H1 (cell line): ENCODE data around the gene FAM169A. TPM values are rescaled to one million over a fixed set of nuclear protein-coding genes. Genes with fewer than 3 reads are reported as not detected.

Experiments
- BCL11A ChIP-seq, 2 experiments: IDR thresholded peaks; one replicate each; pipeline ENCODE4 v1.6.1; 2011; ENCODE audit warnings: low read depth in 2 of 2, low read length in 2 of 2, mild to moderate bottlenecking in 2 of 2
- CEBPB ChIP-seq: IDR thresholded peaks from 2 replicates; pipeline ENCODE4 v1.6.1; 2012; ENCODE audit warnings: low read depth, low read length
- JUND ChIP-seq: IDR thresholded peaks from 2 replicates; pipeline ENCODE4 v1.6.1; 2011; ENCODE audit warnings: mild to moderate bottlenecking, improper control_type of control experiment, low read length
- KDM4A ChIP-seq: IDR thresholded peaks from one replicate; pipeline ENCODE4 v1.7.1; 2012; ENCODE audit warnings: low read depth, mild to moderate bottlenecking, moderate library complexity, low read length, inconsistent platforms; ENCODE audit not compliant: severe bottlenecking
- NANOG ChIP-seq: IDR thresholded peaks from 2 replicates; pipeline ENCODE4 v1.6.1; 2011; ENCODE audit warnings: low read length, low read depth, mild to moderate bottlenecking, inconsistent platforms; ENCODE audit not compliant: insufficient read depth, poor library complexity, severe bottlenecking
- SRF ChIP-seq: IDR thresholded peaks from 2 replicates; pipeline ENCODE4 v1.6.1; 2011; ENCODE audit warnings: mild to moderate bottlenecking, low read depth, low read length, moderate library complexity
- TAF1 ChIP-seq: IDR thresholded peaks from 2 replicates; pipeline ENCODE4 v1.6.1; 2011; ENCODE audit warnings: mild to moderate bottlenecking, low read depth, low read length
- ZNF274 ChIP-seq: IDR thresholded peaks from 2 replicates; pipeline ENCODE4 v1.7.0; 2012; ENCODE audit warnings: low read length, borderline replicate concordance; ENCODE audit errors: extremely low read depth
- polyA plus RNA-seq, 7 experiments: library from polyadenylated mRNA; depleted of rRNA in 3 of 7; stranded (reverse) in 5 of 7; unstranded in 2 of 7; fragments of >200 nt in 5 of 7; fragments of 200-250 nt in 2 of 7; gene quantifications; 1 replicate in 5 of 7; 2 replicates in 1 of 7; 4 replicates in 1 of 7; pipeline versions ENCODE4 v1.2.1 to v1.2.3, GENCODE V29; 2011 to 2013; ENCODE audit warnings: missing spikeins in 2 of 7, mixed read lengths in 2 of 7
- total RNA-seq: library from RNA; stranded (reverse); fragmentation: NEBNext Ultra II Directional; extraction: Animal tissue kit (Norgen Biotek cat#: 25700); gene quantifications from 2 replicates; pipeline ENCODE4 v1.2.1, GENCODE V29; 2021
- TF ChIP-seq, protein P1 (sequence below): IDR thresholded peaks from 2 replicates; pipeline ENCODE4 v1.6.1; 2011; ENCODE audit warnings: low read depth, mild to moderate bottlenecking, low read length; ENCODE audit not compliant: insufficient read depth

Gene FAM169A
- total and polyA plus RNA-seq, 2 of the 8 experiments (the other 6 are each of a cell fraction or from before 2014, with no cell fraction given) = 12.6 to 83.1 TPM

DNA sequence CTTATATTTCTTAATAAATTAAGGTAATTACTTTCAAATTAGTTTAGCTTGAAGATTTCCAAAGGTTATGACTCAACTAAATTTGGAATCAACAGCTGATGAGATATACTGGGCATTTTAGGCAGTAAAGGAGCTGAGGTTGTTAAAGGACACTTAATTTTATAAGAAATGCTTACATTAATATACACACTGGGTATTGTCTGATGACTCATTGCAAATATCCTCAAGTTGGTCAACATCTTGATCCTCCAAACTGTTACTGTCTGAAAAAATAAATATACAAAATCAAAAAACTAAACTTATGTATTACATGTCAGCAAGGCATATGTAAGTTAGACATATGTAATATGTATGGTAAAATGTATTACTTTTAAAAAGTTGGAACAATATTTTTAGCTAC lies 102.7 kb downstream of the FAM169A start (continued):
- TF ChIP-seq, protein P1, sequence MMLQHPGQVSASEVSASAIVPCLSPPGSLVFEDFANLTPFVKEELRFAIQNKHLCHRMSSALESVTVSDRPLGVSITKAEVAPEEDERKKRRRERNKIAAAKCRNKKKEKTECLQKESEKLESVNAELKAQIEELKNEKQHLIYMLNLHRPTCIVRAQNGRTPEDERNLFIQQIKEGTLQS = no peak
- TF ChIP-seq TAF1 (no peak), BCL11A (IDR thresholded peaks at IDR 0.05; ENCODE audit: low read depth in 2 of 2, low read length in 2 of 2) (no peak), CEBPB (no peak), KDM4A (no peak), ZNF274 (no peak), NANOG (no peak), JUND (no peak), SRF (no peak)
